Endometrium (tissue), 2 donors: ENCODE results near the gene LCE5A.
"Not testable (repeated sequence)": the region's sequence is repeated elsewhere in the genome, so short reads cannot be mapped to it uniquely, and the experiment has no call there.

Source experiments
- FAIRE-seq: peaks from 2 replicates; lab custom pipeline; 2012; peaks lifted over from hg19 to GRCh38; lab: Jason Lieb, UNC
- donor health status: control.
- donor health status: control.

LCE5A gene

DNA sequence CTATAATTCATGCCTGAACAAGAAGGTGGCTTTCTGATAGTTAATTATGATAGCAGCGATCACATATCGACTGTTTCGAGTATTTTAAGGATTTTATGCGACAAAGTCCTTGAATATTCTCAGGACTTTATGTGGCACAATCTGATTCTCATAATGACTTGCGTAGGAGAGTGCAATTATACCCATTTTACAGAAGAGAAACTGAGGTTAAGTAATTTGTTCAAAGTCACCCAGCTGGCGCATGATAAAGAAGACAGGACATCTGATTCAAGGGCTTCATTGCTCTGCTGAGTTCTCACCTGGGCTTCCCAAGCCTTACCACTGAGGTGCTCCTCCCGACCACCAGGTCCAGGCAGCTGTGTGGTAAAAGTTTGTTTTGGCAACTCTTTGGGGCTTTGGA, 5.5 kb downstream of the LCE5A start:
- no peak for FAIRE-seq

DNA sequence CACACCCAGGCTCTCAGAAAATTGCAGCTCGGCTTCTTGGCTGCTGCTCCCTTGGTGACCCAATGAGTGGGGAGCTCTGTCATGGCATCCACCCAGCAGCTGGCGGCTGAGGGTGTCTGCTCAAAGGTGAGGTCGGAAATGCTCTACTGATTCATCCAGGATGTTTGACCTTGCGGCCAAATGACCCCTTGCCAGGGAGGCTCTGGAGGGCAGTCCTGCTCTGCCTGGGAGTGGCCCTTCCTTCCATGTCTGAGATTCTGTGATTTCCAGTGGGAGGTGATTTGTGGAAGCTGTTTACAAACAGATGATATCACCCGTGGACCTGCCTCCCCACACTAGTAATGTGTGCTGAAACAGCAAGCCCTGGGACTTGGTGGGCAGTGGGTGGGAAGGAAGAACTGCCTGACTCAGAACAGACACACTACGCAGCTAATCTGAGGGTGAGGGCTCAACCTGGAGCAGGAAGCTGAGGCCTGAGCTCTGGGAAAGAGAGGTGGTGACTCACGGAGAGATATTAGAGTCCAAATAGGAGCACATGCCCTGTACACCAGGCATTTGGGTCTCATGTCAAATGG, 6.7 kb downstream of the LCE5A start:
- no peak for FAIRE-seq

DNA sequence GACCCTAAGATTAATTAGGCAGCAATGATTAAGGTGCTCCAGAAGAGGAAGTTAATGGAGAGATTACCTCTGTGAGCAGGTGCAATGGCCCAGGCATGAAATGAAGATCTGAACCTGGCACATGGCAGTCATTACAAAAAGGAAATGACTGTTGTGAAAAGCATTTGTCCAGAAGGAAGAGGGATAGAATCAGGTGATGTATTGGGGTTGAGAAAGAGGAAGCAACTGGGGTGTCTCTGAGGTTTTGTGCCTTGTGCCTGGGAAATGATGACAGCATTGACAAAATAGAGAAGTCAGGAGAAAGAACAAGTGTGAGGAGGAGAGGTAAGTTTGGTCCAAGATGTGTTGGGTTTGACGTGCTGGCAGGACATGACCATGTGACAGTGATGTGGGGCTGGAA, 9.2 kb downstream of the LCE5A start:
- FAIRE-seq, result no peak

DNA sequence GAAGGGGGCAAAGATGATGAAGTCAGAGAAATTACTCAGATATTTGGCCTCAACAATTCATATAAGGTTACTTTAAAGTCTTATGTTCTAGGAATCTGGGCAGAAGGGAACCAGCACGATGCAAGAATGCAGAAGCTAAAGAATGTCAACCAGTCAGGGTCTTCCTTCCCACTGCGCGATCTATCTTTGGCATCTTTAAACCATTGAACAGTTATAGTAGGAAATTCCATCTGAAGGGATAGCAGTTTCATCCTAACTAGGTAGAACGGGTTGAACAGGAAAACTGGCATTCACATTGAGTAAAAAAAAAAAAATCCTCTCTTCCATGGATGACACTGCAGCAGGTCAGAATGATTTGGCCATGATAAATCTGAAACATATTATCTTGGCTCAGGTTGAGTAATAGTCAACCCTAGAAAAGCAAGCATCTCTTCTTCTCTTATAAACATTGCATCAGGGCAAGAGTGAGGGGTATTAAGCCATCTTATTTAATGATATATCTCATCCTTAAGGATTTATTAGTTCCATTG, 10.0 kb downstream of the LCE5A start:
- no peak for FAIRE-seq

- no peak for FAIRE-seq
These were observed 14.6 kb downstream of the LCE5A start for GRCh38 chr1:152525080-152525641.

DNA sequence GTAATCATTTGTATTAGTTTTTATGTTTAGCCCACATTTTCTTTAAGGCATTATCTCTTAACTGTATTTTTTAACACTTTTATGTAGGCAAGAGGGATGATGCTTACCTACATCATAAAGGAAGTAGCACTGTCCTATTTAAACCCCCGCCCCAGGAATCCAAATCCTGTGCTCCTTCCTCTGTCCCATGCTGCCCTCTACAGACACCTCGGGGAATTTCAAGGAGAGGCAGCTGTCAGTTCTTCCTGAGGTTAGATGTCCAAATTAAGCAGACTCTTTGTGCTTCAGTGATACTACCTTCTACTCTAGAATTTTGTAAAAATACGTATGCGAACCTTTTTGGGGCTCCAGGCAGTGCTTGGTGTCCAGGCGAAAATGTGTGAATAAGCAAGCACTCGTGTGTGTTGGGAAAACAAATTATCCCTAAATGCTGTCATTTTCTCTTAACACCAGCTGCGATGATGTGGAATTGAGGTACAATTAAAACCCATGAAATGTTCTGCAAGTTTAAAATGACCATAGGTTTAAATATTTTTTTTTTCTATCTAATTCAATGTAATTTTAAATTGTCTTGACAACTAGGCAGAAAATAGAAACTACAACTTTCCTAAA, 22.8 kb downstream of the LCE5A start:
- no peak for FAIRE-seq

- FAIRE-seq, result no peak
These were observed 25.2 kb downstream of the LCE5A start for GRCh38 chr1:152535774-152536173.

DNA sequence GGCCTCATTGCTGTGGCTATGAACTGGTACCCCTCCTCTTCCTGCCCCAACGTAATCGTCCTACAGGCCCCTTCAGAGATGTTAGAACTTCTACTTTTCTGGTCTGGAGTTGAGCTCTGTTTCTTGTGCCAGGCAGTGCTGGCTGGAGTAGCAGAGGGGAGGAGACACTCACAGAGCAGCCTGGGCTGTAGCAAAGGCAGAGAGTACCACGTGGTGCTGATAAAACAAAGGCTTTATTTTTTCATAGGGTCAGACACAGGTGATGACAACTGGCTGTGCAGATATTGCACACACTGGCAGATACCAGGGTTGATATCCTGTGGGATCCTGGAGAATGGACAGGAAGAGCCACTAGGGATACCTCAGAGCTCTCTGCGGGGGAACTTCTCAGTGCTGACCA, 26.9 kb downstream of the LCE5A start:
- FAIRE-seq, result no peak

DNA sequence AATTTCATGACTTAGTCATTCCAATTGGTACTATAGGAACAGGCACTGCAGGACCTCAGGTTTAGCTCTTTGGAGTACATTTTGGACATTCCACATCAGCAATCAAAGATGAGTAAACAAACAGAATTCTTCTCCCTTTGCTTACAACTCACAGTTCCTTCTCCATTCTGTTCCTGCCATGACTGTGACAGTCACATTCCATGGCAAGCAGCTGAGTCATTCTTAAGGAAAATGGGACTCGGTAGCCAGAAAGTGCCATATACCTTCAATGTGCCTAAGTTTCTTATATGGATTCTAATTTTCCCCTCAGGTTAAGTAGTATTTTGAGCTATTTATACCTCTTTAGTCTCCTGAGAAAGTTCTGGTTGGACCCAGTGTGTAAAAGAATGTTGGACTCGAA, 29.3 kb downstream of the LCE5A start:
- no peak for FAIRE-seq

GRCh38 chr1:152543820-152544219, 33.2 kb downstream of the LCE5A start:
- FAIRE-seq, result no peak

DNA sequence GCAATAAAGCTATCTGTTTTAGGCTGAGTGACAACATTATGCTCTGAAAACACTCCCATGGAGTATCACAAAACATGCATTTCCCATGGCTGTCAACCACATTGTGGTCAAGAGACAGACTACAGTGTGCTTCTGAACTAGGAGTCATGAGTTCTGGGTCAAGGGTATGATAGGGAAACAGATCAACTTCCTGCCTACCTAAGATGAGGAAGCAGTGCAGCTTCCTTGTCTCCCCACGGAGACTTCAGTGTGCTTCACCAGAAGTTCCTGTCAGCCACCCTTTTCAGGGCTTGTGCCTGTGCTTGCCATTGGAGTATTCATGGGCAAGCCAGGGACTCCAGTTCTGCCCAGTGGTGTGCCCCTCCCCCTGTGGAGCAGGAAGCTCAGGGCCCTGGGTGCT, 36.1 kb downstream of the LCE5A start:
- no peak for FAIRE-seq

- FAIRE-seq, result not testable (repeated sequence)
These were observed 37.8 kb downstream of the LCE5A start for GRCh38 chr1:152548358-152548757.
